DMS153 (cell line): ENCODE results near the gene SLC39A11.
"Not testable (repeated sequence)": the region's sequence is repeated elsewhere in the genome, so short reads cannot be mapped to it uniquely, and the experiment has no call there.

Experiments used
- DNase-seq: peaks from one replicate; lab custom pipeline; 2025; lab: John Stamatoyannopoulos, UW

The SLC39A11 gene

DNA sequence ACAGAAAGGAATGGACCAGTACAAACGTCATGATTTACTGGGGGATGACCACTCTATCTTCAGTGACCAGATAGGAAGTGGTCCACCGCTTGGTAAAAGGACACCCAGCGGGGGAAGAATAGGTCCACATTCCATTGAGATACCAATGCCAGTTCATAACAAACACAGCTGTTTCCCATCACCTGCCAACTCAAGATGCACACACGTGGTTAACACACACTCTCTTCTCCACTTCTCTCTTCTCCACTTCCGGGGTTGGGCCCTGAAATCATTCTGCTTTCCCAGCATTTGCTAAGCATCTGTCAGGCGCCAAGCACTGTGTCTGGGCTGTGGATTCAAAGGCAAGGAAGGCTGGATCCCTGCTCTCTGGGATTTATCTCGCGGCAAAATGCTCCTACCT, 175.5 kb downstream of the SLC39A11 start:
- DNase-seq, result no peak

DNA sequence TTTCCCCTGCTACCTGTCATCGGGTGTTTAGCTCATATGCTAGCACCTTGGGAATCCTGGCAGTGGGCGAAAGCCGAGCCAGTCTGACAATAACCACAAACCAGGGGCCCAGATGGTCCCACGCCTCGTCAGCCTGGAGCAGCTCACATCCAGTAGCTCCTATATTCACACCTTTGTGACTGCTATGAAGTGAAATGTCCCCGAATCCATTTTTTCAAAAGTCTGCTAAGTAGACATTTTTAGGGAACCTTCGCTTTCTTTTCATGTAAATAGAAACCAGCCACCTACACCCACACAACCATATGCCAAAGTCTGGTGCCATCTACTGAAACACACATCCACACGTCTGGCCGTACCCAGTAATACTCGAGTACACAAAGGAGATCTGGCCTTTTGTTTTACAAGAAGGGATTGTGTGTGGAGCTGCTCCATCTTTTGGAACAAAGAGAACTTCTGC, 176.8 kb downstream of the SLC39A11 start:
- DNase-seq, result no peak

DNA sequence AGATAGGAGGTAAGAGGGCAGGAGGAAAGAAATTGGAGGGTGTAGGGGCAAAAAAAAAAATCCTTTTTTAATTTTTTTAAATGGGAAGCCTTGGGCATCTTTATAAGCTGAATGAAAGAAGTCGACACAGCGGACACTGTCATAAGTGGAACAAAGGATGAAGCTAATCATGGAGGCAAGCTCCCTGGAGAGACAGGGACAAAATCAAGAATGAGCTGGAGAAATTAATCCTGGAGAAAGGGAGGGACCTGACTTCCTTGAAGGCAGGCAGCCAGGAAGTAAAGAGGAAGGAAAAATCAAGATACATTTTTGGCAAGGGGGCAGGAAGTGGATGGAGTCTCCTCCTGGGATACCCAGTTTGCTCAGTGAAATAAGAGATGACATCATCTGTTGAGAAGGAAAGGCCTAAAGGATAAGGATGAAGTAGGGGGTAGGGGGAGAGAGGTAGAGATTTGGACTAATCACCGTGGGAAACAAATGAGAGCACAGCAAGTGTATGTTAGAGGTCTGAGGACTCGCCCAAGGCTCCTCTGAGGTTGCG, 179.3 kb downstream of the SLC39A11 start:
- no peak for DNase-seq

DNA sequence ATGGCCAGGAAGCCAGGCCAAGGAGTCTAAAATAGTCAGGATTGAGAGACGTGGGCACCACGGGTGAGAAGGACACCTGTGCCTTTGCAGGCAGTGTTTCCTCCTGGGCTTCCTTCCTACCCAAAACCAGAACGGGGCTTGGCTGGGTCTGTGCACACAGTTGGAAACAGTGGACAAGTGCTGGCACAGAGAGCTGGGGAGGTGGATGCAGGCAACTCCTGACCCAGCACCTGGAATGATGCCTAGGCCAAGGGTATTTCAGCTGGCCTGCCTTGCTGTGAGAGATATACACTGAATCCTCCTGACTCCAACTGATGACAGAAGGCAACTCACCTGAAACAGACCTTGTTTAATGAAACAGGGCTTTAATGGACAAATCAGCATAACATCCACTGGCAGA, 186.2 kb downstream of the SLC39A11 start:
- DNase-seq, result no peak

DNA sequence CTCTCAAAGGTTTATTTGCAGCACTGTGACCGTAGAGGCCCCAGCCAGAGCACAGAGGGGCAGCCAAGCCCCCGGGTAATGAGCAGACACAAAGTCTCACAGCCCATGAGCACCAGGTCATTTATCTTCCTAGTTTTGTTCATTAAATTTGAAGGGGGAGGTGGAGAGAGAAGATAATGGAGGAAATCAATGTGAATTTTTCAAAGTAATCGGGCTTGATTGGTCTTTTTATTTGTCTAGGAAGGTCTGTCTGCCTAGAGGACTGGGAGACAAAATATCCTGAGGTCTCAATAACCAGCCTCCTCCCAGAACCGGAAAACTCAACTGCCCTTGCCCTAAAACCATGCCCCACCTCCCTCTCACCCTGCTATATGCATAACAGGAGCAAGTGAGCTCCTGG, 189.0 kb downstream of the SLC39A11 start:
- DNase-seq, result no peak

DNA sequence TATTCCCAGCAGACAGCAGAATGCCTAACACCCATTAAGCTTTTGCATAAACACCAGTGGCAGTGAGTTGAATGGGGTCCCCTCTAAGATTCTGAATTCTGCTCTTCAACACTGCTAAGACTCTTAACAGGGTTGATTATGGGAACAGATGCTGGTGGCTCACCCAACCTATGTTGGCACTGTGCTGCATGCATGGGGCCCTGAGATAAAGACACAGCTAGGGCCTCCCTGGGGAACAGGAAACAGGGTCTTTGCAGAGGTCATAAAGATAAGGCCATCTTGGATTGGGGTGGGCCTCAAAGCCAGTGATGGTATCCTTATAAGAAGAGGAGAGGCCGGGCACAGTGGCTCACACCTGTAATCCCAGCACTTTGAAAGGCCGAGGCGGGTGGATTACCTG, 190.8 kb downstream of the SLC39A11 start:
- DNase-seq, result no peak

DNA sequence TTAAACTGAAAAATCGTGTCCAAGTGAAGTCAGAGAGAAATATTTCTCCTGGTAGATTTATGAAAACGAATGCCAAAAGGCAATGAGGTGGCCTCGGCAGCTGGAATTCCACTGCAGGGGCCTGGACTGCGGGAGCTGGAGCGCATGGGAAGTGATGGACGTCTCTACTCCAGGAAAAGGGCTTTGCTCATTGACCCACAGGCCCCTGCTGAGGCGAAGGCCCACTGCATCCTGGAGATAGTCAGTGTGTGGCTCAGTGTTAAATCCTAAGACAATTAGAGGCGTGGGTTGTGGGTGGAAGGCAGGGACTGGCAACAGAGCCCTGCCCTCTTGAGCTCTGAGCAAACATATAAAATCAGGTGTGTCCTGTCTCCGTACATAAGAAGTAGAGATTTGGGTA, 191.4 kb downstream of the SLC39A11 start:
- DNase-seq, result no peak

DNA sequence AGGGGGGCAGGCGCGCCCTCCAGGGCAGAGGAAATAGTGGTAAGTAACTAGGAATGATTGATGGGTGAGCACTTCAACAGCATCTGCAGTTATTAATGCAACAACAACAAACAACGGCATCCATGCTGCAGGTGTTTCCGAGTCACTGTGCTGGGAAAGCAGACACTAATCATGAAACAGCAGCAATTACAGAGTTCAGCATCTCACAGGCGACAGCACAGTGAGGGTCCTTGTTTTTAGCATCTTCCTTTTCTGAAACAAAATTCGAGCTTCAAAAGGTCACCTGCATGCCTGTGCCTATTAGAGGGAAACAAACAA, 191.9 kb downstream of the SLC39A11 start:
- DNase-seq, result no peak

DNA sequence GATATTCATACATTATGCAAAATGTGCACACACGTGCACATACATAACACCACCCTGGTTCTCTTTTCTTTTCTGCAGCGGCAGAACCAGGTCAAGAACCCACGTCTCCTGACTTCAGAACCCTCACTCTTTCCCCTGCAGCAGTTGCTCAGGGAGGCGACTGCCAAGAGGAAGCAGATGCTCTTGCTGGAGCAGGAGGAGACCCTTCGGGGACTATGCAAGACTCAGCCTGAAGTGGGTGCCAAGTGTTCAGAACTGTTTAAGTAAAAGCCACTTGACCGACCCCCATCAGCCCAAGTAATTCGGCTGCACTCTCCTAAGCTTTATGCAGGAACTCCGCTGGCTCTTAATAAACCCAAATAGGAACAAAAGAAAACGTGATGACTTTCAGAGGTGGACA, 193.8 kb downstream of the SLC39A11 start:
- no peak for DNase-seq

DNA sequence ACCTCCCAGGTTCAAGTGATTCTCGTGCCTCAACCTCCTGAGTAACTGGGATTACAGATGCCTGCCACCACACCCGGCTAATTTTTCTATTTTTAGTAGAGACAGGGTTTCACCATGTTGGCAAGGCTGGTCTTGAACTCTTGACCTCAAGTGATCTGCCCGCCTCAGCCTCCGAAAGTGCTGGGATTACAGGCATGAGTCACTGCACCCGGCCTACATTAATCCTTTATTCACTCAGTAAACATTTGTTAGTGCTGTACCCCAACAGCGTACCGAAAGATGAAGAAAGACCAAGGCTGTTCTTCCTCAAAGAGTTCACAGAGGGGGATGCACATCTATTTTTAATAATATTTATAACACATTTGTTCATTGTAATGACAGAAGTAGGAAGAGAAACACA, 196.2 kb downstream of the SLC39A11 start:
- not testable (repeated sequence) for DNase-seq

DNA sequence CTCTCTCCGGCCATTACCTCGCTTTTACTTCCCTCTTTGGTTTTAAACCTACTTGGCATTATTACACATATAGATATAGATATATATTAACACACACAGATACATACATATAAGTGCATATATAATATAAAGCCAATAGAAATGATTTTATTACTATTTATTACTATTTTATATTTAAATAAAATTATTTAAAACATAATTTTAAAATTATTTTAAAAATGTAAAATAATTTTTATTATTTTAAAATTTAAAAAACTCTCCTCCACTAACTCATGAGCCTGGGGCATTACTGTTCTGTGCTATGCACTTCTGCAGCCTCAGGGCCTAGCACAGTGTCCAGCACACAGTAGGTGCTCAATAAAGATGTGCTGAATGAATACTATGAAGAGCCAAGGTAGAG, 200.9 kb downstream of the SLC39A11 start:
- no peak for DNase-seq

DNA sequence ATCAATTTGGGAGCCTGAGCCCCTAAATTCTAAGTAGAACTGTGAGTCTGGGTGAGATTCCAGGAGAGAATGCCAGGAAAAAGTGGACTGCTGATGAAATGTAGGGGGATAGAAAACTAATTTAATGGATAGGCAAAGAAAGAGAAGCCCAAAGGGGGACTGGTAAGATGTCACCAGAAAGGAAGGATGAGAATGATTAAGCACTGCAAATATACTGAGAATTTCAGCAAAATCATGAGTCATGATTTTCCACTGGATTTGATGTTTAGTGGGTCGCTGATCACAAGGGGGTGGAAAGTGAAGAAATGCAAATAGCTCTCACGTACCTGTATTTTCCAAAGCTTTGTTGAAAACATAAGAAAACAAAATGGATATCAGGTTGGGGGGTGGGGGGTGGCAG, 201.8 kb downstream of the SLC39A11 start:
- no peak for DNase-seq

DNA sequence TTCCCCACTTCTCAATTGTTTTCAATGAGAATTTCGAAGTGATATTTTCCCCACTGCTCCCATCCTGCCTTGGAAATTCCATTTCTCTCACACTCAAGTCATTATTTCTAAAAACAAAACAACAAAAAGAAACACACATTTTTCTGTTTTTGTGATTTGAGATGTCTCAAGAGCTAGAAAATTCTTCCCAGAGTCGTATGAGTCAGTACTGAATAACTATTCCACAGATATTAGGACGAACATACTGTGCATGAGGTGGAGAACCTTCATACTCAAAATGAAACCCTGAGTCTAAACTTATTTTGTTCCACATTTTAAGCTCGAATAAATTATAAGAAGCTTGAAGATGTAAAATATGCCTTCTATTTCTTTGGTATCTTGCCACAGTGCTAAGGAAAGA, 204.6 kb downstream of the SLC39A11 start:
- DNase-seq, result no peak

DNA sequence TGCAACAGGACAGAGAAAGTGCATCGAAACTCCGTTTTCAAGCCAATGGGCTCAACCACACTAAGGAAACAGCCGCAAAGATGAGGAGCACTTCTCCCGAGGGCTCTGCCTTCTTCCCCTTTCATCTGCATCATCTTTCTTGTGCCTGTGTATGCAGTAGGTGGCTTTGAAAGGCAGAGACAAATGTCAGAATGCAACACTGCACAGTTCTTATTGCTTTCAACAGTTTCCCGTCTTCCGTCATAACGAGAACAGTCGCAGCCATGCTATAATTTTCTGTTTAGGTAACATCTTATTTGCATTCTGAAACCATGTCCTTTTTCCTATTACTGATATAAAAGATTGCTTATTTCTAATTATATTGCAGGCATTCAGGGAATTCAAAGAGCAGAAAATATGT, 205.2 kb downstream of the SLC39A11 start:
- no peak for DNase-seq

DNA sequence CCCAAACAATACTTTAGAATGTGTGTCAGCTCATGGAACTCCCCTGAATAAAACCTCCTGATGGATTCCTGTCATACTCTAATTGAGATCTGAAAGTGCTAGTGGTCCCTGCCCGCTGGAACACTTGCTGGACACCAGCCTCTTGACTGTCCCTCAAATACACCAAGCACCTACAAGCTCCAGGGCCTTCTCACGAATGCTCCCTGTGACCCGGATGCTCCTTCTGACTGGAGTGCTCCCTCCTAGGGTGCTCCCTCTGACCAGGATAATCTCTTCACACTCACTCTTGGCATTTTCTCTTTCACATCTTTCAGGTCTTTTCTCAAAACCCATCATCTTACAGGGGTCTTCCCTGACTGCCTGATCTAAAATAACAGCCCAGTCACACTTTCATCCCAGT, 205.9 kb downstream of the SLC39A11 start:
- no peak for DNase-seq

DNA sequence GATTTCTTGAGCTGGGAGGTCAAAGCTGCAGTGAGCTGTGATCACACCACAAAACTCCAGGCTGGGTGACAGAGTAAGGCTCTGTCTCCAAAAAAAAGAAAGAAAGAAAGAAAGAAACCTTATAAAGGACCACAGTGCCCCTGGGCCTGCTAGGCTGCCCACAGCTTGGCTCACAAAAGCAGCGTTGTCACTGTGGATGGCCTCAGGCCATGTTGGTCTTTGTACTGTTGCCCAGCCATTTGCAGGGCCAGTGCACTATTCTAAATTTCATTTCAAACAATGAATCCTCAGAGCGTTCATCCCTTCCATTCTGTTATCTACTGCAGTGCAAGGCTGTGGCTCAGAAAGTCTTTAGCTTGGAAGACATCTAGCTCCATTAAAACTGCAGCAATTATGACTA, 208.4 kb downstream of the SLC39A11 start:
- no peak for DNase-seq

DNA sequence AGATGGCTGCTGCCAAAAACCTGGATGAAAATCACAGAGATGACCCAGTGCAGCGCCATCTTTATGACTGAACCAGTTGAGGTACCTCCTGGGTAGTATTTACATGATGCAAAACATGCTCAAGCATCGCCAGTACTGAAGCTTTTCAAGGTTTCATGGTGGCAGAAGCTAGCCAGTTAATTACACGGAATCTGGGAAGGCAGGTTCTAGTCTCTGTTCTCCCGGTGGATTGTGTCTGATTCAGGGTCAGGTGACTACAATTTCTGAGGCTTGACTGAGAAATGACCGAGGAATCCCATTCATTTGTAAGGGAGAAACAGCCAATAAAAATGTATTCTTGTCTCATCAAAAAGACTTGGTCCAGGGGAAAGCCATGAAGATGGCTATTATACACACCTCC, 209.1 kb downstream of the SLC39A11 start:
- no peak for DNase-seq

DNA sequence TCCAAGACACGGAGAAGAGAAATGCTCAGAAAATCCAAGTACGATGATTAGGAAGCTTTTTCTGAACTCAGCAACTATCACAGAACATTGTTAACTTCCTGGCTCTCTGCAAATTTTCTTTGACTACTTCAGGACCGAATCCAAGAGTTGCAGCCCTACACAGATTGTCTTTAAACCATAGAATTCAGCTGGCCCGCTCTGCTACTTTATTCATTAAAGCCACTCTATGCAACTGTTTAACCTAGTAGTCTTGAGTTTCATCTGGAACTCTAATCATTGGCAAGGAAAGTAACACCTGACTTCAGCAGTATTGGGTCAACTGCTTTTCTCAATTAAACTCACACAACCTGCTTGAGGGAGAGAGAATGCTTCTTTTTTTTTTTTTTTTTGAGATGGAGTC, 210.1 kb downstream of the SLC39A11 start:
- DNase-seq, result no peak

DNA sequence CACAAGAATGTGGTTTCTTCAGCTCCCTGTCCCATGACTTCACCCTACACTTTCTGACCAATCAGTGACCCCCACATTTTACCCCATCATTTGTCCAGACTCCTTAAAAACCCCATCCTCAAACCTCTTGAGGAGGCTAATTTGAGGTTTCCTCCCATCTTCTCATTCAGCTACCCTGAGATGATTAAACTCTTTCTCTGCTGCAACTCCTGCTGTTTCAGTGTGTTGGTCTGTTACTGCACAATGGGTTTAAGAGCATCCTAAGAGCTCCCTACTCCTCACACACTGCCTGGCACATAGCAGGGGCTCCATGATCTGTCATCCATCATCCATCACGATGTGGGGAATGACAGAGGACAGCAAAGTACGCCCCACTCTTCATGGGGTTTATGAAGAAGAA, 212.6 kb downstream of the SLC39A11 start:
- DNase-seq, result no peak

DNA sequence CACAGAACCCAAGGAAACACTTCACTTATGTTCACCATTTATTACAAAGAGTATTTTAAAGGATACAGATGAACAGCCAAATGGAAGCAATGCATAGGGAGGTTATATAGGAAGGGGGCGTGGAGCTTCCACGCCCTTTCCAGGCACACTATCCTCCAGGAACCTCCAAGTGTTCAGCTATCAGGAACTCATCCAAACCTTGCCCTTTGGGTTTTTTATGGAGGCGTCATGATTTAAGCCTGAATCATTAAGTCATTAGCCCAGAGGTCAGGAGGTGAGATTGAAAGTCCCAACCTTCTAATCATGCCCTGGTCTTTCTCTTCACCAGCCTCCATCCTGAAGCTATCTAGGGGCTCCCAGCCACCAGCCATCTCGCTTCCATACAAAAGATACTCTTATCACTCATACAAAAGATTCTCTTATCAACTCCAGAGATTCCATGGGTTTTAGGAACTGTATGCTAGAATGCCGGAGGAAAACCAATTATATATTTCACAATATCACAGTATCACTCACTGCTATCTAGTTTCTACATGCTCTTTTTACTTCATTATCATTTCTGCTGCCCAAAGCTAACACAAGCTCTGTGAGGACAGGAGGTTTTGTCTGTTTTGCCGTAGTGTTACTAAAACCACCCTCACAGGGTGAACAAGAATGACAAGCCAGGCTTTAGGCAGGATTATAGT, 213.4 kb downstream of the SLC39A11 start:
- DNase-seq, result no peak

DNA sequence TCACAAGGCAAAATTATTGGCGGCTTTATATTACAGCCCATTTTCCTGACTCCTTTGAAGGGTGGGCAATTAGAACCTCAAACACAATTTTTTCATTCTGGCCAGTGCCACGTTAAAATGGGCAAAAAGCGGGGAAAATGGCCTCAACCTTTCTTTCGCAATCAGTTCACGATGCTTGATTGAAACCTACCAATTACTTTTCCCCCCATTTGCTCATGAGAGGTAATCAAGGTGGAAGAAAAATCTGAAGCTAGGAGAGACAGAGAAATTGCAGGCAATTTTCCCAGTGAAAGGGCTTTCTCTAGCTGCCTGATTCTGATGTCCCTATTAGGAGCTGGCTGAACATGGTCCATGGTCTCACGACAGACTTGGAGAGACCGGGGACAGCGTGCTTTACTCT, 215.1 kb downstream of the SLC39A11 start:
- DNase-seq, result no peak

DNA sequence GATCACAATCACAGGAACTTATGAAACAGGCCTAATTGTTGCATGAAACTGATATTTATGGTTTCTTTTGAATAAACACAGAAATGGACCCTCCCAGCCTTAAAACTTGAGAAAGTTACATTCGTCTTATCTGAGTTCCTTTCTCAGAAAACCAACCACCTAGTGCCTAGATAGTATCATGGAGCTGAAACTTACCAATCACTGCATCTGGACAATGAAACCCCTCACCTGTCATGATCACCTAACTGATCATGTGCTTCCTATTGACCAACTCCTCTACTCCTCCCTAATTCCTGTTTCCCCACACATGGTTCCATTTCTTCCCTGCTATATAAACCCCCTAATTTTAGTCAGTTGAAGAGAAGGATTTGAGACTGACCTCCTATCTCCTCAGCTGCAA, 216.1 kb downstream of the SLC39A11 start:
- no peak for DNase-seq

DNA sequence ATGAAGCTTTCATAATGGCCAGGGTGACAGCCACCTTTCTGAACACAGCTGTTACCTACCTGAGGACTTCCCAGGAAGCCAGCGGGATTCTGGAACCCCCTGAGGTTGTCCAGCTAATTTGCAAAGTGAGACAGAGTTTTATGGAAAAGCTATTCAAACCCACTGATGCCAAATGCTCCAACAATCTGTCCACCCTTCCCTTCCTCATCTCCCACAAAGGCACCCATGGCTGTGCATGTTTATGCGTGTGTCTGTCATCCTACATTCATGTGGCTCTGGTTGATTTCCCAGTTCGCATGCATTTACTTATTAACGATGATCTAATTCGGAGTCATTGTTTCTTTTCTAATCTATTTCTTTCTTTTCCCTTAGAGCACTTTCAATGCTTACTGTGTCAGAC, 217.1 kb downstream of the SLC39A11 start:
- no peak for DNase-seq

DNA sequence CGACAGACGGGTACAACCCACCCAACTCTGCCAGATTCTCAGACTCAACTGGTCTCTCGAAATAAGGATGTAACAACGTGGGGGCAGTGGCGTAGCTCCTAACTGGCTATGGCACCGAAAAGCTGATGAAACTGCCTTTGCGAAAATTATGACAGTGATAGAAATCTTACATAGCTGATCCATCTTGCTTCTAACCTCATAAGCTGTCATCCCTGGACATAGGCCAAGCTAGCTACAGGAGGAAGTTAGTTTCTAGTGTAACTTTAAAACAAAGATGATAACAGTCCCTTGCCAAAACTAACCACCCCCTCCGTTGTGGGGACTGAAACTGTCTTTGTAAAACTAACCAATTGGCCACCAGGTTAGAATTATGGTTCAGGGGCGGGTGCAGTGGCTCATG, 220.1 kb downstream of the SLC39A11 start:
- DNase-seq, result no peak
